SU-DHL-6 (cell line): ENCODE measurements around the gene SLC9C1.

ENCODE experiments used
- H2AFZ ChIP-seq: fragments of 200-600 bp; sonication (generic); 2 replicates; pipeline ENCODE4 v1.6.1; 2014; ENCODE audit warnings: low read depth, mild to moderate bottlenecking, moderate library complexity, mixed read lengths, antibody characterized with exemption, low read length; ENCODE audit not compliant: severe bottlenecking
- H3F3A ChIP-seq: fragments of 200-600 bp; shearing (Covaris generic); 2 replicates; pipeline ENCODE4 v1.6.0; 2016; ENCODE audit warnings: antibody characterized with exemption, mild to moderate bottlenecking; ENCODE audit not compliant: insufficient read depth
- H3K27ac ChIP-seq: fragments of 200-600 bp; sonication (generic); 2 replicates; pipeline ENCODE4 v1.5.1; 2016; ENCODE audit warnings: low read depth, mild to moderate bottlenecking, low read length, moderate library complexity, mixed read lengths
- H3K27me3 ChIP-seq: fragments of 200-600 bp; sonication (generic), shearing (Covaris generic); 2 replicates; pipeline ENCODE4 v1.6.0; 2014; ENCODE audit warnings: mild to moderate bottlenecking, low read length
- H3K36me3 ChIP-seq: fragments of 200-600 bp; sonication (generic); 2 replicates; pipeline ENCODE4 v1.6.1; 2014; ENCODE audit warnings: mild to moderate bottlenecking, low read length, mixed read lengths
- H3K4me2 ChIP-seq: fragments of 300-600, 200-600 bp; shearing (Covaris generic), sonication (generic); 2 replicates; pipeline ENCODE4 v1.6.0; 2014; ENCODE audit warnings: low read length, low read depth, mild to moderate bottlenecking; ENCODE audit not compliant: poor library complexity, severe bottlenecking
- H3K4me3 ChIP-seq: fragments of 200-600 bp; sonication (generic); 2 replicates; pipeline ENCODE4 v1.5.1; 2014; ENCODE audit warnings: antibody characterized with exemption, low read length, mild to moderate bottlenecking, mixed read lengths; ENCODE audit not compliant: insufficient read depth, poor library complexity, severe bottlenecking
- H3K79me2 ChIP-seq: fragments of 200-600 bp; sonication (generic); 2 replicates; pipeline ENCODE4 v1.6.1; 2014; ENCODE audit warnings: mild to moderate bottlenecking, low read length, moderate library complexity; ENCODE audit not compliant: insufficient read depth
- H3K9ac ChIP-seq: fragments of 200-600 bp; sonication (generic); 2 replicates; pipeline ENCODE4 v1.7.0; 2014; ENCODE audit warnings: mild to moderate bottlenecking, low read length
- H3K9me2 ChIP-seq: fragments of 200-600 bp; sonication (generic); replicated peaks from 2 replicates; pipeline ENCODE4 v1.6.1; 2014; ENCODE audit warnings: low read length; ENCODE audit not compliant: insufficient read depth
- H3K9me3 ChIP-seq: fragments of 200-600 bp; sonication (generic); 2 replicates; pipeline ENCODE4 v1.6.1; 2014; ENCODE audit warnings: low read length, mixed read lengths; ENCODE audit not compliant: insufficient read depth
- H4K20me1 ChIP-seq: fragments of 200-600 bp; sonication (generic); 2 replicates; pipeline ENCODE4 v1.6.1; 2014; ENCODE audit warnings: low read depth, mild to moderate bottlenecking, antibody characterized with exemption, low read length, moderate library complexity, mixed read lengths
- CTCF ChIP-seq: fragments of 200-600 bp; sonication (generic); IDR thresholded peaks from one replicate; pipeline ENCODE4 v1.5.1; 2017; ENCODE audit warnings: antibody characterized with exemption, mild to moderate bottlenecking, low read length, moderate library complexity; ENCODE audit not compliant: insufficient read depth, poor library complexity, severe bottlenecking
- EZH2phosphoT487 ChIP-seq: fragments of 200-600 bp; sonication (generic), shearing (Covaris generic); conservative IDR thresholded peaks from 2 replicates; pipeline ENCODE4 v1.6.1; 2018; ENCODE audit warnings: mild to moderate bottlenecking, antibody characterized with exemption, low read length, moderate library complexity, mixed read lengths

The SLC9C1 gene

GRCh38 chr3:112320691-112321090 is 26.7 kb upstream of the SLC9C1 start:
- Histone ChIP-seq H3K9me2 (no peaks in the 10 kb centered on the region), H3K79me2 (no peaks in the 10 kb centered on the region), H3K4me3 (no peak overlapping the region), H3K36me3 (peaks cover 9% of the 10 kb centered on the region; the same call in 1 of the 2 replicates), H3K4me2 (no peak overlapping the region), H3K9ac (no peak overlapping the region), H3K27me3 (no peaks in the 10 kb centered on the region), H3K9me3 (peaks cover 8% of the 10 kb centered on the region; the same call in 1 of the 2 replicates), H3K27ac (no peak overlapping the region), H3F3A (no peaks in the 10 kb centered on the region), H2AFZ (no peak overlapping the region), H4K20me1 (no peaks in the 10 kb centered on the region)
- TF ChIP-seq CTCF (no peak), EZH2phosphoT487 (no peak)

- Histone ChIP-seq H3K4me3 (no peak overlapping the region), H3K9me2 (no peaks in the 10 kb centered on the region), H3K9ac (no peak overlapping the region), H4K20me1 (no peaks in the 10 kb centered on the region), H3K79me2 (no peaks in the 10 kb centered on the region), H3F3A (no peaks in the 10 kb centered on the region), H3K9me3 (peaks cover 9% of the 10 kb centered on the region; the same call in 1 of the 2 replicates), H2AFZ (no peak overlapping the region), H3K27me3 (no peaks in the 10 kb centered on the region), H3K27ac (no peak overlapping the region), H3K36me3 (peaks cover 9% of the 10 kb centered on the region; the same call in 1 of the 2 replicates), H3K4me2 (no peak overlapping the region)
- TF ChIP-seq CTCF (no peak), EZH2phosphoT487 (no peak)
Measured at GRCh38 chr3:112319516-112320276, 25.7 kb upstream of the SLC9C1 start.

GRCh38 chr3:112315791-112316190 is 21.8 kb upstream of the SLC9C1 start:
- no peak overlapping the region for H3K4me2 ChIP-seq
- H4K20me1 ChIP-seq: no peaks in the 10 kb centered on the region
- H3K27me3 ChIP-seq: no peaks in the 10 kb centered on the region
- H3F3A ChIP-seq: no peaks in the 10 kb centered on the region
- no peaks in the 10 kb centered on the region for H3K9me2 ChIP-seq
- H3K79me2 ChIP-seq: no peaks in the 10 kb centered on the region
- TF ChIP-seq CTCF (no peak), EZH2phosphoT487 (no peak)
- H3K27ac ChIP-seq: no peak overlapping the region
- no peak overlapping the region for H2AFZ ChIP-seq
- H3K9me3 ChIP-seq: peaks cover 9% of the 10 kb centered on the region; the same call in 1 of the 2 replicates
- no peak overlapping the region for H3K4me3 ChIP-seq
- peaks cover 9% of the 10 kb centered on the region; the same call in 1 of the 2 replicates for H3K36me3 ChIP-seq
- no peak overlapping the region for H3K9ac ChIP-seq
